HG02943 (cell line): ENCODE results near the gene ID1.
"Not testable (repeated sequence)": the region's sequence is repeated elsewhere in the genome, so short reads cannot be mapped to it uniquely, and the experiment has no call there.

Experiments
- ATAC-seq: cut with Tn5 transposase; IDR thresholded peaks from one replicate; pipeline ENCODE4 v1.9.1; 2021; ENCODE audit warnings: mild to moderate bottlenecking, low read depth, moderate library complexity; ENCODE audit not compliant: unreplicated experiment

Gene ID1

GRCh38 chr20:31630187-31630790 is 25.2 kb downstream of the ID1 start:
- ATAC-seq = no peak

GRCh38 chr20:31632548-31633338 is 27.7 kb downstream of the ID1 start:
- ATAC-seq = no peak

- no peak for ATAC-seq
These were observed 28.3 kb downstream of the ID1 start for GRCh38 chr20:31633339-31633914.

GRCh38 chr20:31637660-31638059 is 32.6 kb downstream of the ID1 start, which contains the start of gene COX4I2:
Gene COX4I2, plus strand, starts transcription at chr20:31637912. Its CDS starts 1,106 bp downstream, at chr20:31639018.
- no peak for ATAC-seq

- no peak for ATAC-seq
These were observed 33.2 kb downstream of the ID1 start for GRCh38 chr20:31638317-31638716.

- ATAC-seq = no peak
These were observed 33.7 kb downstream of the ID1 start for GRCh38 chr20:31638816-31639215.

GRCh38 chr20:31640259-31640658 is 35.2 kb downstream of the ID1 start:
- ATAC-seq = no peak

GRCh38 chr20:31641391-31641790 is 36.3 kb downstream of the ID1 start:
- ATAC-seq = no peak

GRCh38 chr20:31642837-31643236 is 37.7 kb downstream of the ID1 start:
- no peak for ATAC-seq

- no peak for ATAC-seq
These were observed 38.4 kb downstream of the ID1 start for GRCh38 chr20:31643522-31643921.

- no peak for ATAC-seq
These were observed 39.6 kb downstream of the ID1 start for GRCh38 chr20:31644701-31645100.

GRCh38 chr20:31648104-31648503 is 43.0 kb downstream of the ID1 start:
- not testable (repeated sequence) for ATAC-seq

GRCh38 chr20:31652917-31653396 is 47.9 kb downstream of the ID1 start:
- no peak for ATAC-seq

- no peak for ATAC-seq
These were observed 48.5 kb downstream of the ID1 start for GRCh38 chr20:31653561-31653960.

GRCh38 chr20:31654534-31654933 is 49.4 kb downstream of the ID1 start:
- no peak for ATAC-seq
